ENCODE measurements around the gene ARFGEF3.

GRCh38 chr6:138145402-138145801, 16.3 kb upstream of the ARFGEF3 start:
- TF ChIP-seq, protein P1, sequence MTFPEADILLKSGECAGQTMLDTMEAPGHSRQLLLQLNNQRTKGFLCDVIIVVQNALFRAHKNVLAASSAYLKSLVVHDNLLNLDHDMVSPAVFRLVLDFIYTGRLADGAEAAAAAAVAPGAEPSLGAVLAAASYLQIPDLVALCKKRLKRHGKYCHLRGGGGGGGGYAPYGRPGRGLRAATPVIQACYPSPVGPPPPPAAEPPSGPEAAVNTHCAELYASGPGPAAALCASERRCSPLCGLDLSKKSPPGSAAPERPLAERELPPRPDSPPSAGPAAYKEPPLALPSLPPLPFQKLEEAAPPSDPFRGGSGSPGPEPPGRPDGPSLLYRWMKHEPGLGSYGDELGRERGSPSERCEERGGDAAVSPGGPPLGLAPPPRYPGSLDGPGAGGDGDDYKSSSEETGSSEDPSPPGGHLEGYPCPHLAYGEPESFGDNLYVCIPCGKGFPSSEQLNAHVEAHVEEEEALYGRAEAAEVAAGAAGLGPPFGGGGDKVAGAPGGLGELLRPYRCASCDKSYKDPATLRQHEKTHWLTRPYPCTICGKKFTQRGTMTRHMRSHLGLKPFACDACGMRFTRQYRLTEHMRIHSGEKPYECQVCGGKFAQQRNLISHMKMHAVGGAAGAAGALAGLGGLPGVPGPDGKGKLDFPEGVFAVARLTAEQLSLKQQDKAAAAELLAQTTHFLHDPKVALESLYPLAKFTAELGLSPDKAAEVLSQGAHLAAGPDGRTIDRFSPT (tag by site-specific recombination; IDR thresholded peaks at IDR 0.05) = no peak
- no peak for TF ChIP-seq ZNF473 (tag by site-specific recombination; IDR thresholded peaks at IDR 0.05)
- TF ChIP-seq ZNF2 (tag by site-specific recombination; IDR thresholded peaks at IDR 0.05) = no peak
- TF ChIP-seq OVOL3 (tag by site-specific recombination; IDR thresholded peaks at IDR 0.05) = no peak
- no peak for TF ChIP-seq ZNF24 (tag by site-specific recombination; IDR thresholded peaks at IDR 0.05)
- no peak for TF ChIP-seq TRIM28 (IDR thresholded peaks at IDR 0.05; ENCODE audit: borderline replicate concordance, low read length)
- no peak for TF ChIP-seq MYNN (tag by site-specific recombination; IDR thresholded peaks at IDR 0.05; ENCODE audit: borderline replicate concordance)
- no peak for TF ChIP-seq ZNF76 (tag by site-specific recombination; IDR thresholded peaks at IDR 0.05; ENCODE audit: borderline replicate concordance, low read depth)
- no peak for TF ChIP-seq MZF1 (tag by site-specific recombination; IDR thresholded peaks at IDR 0.05; ENCODE audit: borderline replicate concordance)
- TF ChIP-seq, protein P2, sequence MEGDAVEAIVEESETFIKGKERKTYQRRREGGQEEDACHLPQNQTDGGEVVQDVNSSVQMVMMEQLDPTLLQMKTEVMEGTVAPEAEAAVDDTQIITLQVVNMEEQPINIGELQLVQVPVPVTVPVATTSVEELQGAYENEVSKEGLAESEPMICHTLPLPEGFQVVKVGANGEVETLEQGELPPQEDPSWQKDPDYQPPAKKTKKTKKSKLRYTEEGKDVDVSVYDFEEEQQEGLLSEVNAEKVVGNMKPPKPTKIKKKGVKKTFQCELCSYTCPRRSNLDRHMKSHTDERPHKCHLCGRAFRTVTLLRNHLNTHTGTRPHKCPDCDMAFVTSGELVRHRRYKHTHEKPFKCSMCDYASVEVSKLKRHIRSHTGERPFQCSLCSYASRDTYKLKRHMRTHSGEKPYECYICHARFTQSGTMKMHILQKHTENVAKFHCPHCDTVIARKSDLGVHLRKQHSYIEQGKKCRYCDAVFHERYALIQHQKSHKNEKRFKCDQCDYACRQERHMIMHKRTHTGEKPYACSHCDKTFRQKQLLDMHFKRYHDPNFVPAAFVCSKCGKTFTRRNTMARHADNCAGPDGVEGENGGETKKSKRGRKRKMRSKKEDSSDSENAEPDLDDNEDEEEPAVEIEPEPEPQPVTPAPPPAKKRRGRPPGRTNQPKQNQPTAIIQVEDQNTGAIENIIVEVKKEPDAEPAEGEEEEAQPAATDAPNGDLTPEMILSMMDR (tag by site-specific recombination; IDR thresholded peaks at IDR 0.05) = no peak
- TF ChIP-seq ZNF585B (tag by site-specific recombination; IDR thresholded peaks at IDR 0.05) = no peak
- TF ChIP-seq ZBTB1 (tag by site-specific recombination; IDR thresholded peaks at IDR 0.05) = no peak
- no peak for TF ChIP-seq RBAK (tag by site-specific recombination; IDR thresholded peaks at IDR 0.05)
